HepG2 (cell line): ENCODE results near the gene PPP1R14D. TPM values are rescaled to one million over a fixed set of nuclear protein-coding genes. Genes with fewer than 3 reads are reported as not detected.

Experiments
- AKNA ChIP-seq: sonication (generic); formaldehyde crosslinking; IDR thresholded peaks from 2 replicates; pipeline ENCODE4 v1.4.0; 2020; ENCODE audit warnings: missing genetic modification reagents, borderline replicate concordance
- CHD2 ChIP-seq: IDR thresholded peaks from 2 replicates; pipeline ENCODE4 v1.6.1; 2011; ENCODE audit warnings: low read depth, low read length, improper control_type of control experiment
- KLF16 ChIP-seq, 2 experiments: sonication (generic) in 1 of 2; formaldehyde crosslinking in 1 of 2; IDR thresholded peaks; 2 replicates each; pipeline versions ENCODE4 v1.6.1 to v1.8.0; 2016 to 2023; ENCODE audit warnings: missing genetic modification reagents in 2 of 2, missing compliant biosample characterization in 1 of 2
- MIER3 ChIP-seq: IDR thresholded peaks from 2 replicates; pipeline ENCODE4 v1.6.1; 2016; ENCODE audit warnings: missing compliant biosample characterization, borderline replicate concordance
- NFKB2 ChIP-seq: sonication (generic); formaldehyde crosslinking; IDR thresholded peaks from 2 replicates; pipeline ENCODE4 v1.4.0; 2020; ENCODE audit warnings: missing genetic modification reagents, borderline replicate concordance
- RARA ChIP-seq: IDR thresholded peaks from 2 replicates; pipeline ENCODE4 v1.6.1; 2016; ENCODE audit warnings: missing genetic modification reagents, missing compliant biosample characterization
- RBM22 ChIP-seq: fragments of 200-400 bp; formaldehyde crosslinking; optimal IDR thresholded peaks from 2 replicates; pipeline ENCODE3; 2017; ENCODE audit warnings: mild to moderate bottlenecking, low read length, moderate library complexity
- SIN3B ChIP-seq: fragments of 150-350 bp; IDR thresholded peaks from 2 replicates; pipeline ENCODE4 v1.6.1; 2014; ENCODE audit warnings: low read length
- SMAD3 ChIP-seq: sonication (generic); formaldehyde crosslinking; IDR thresholded peaks from 2 replicates; pipeline ENCODE4 v1.4.0; 2020; ENCODE audit warnings: missing genetic modification reagents
- SMC3 ChIP-seq: IDR thresholded peaks from 2 replicates; pipeline ENCODE4 v1.6.1; 2011; ENCODE audit warnings: low read length, improper control_type of control experiment
- STAG1 ChIP-seq: sonication (generic); formaldehyde crosslinking; IDR thresholded peaks from 2 replicates; pipeline ENCODE4 v1.4.0; 2020; ENCODE audit warnings: missing genetic modification reagents
- ZBTB25 ChIP-seq: IDR thresholded peaks from 2 replicates; pipeline ENCODE4 v1.6.1; 2018; ENCODE audit warnings: missing genetic modification reagents
- ZBTB7A ChIP-seq: sonication (generic); formaldehyde crosslinking; IDR thresholded peaks from 2 replicates; pipeline ENCODE4 v1.8.0; 2022; ENCODE audit warnings: mild to moderate bottlenecking, missing genetic modification reagents
- ZFP62 ChIP-seq: sonication (generic); formaldehyde crosslinking; IDR thresholded peaks from 2 replicates; pipeline ENCODE4 v1.4.0; 2020; ENCODE audit warnings: missing genetic modification reagents
- ZNF10 ChIP-seq: sonication (generic); formaldehyde crosslinking; IDR thresholded peaks from 2 replicates; pipeline ENCODE4 v1.4.0; 2020; ENCODE audit warnings: mild to moderate bottlenecking, low read depth, missing genetic modification reagents, borderline replicate concordance
- ZNF263 ChIP-seq: sonication (generic); formaldehyde crosslinking; IDR thresholded peaks from 2 replicates; pipeline ENCODE4 v1.4.0; 2020; ENCODE audit warnings: missing genetic modification reagents
- ZNF569 ChIP-seq: sonication (generic); formaldehyde crosslinking; IDR thresholded peaks from 2 replicates; pipeline ENCODE4 v1.5.0; 2020; ENCODE audit warnings: mild to moderate bottlenecking, missing genetic modification reagents, moderate library complexity, borderline replicate concordance
- ZNF678 ChIP-seq: sonication (generic); formaldehyde crosslinking; IDR thresholded peaks from 2 replicates; pipeline ENCODE4 v1.4.0; 2020; ENCODE audit warnings: mild to moderate bottlenecking, missing genetic modification reagents
- ZNF691 ChIP-seq: sonication (generic); formaldehyde crosslinking; IDR thresholded peaks from 2 replicates; pipeline ENCODE4 v1.4.0; 2020; ENCODE audit warnings: missing genetic modification reagents, low read depth, mild to moderate bottlenecking, borderline replicate concordance
- ZNF704 ChIP-seq: sonication (generic); formaldehyde crosslinking; IDR thresholded peaks from 2 replicates; pipeline ENCODE4 v1.8.1; 2023; ENCODE audit warnings: mild to moderate bottlenecking, inconsistent platforms, moderate library complexity, missing genetic modification reagents, borderline replicate concordance
- ZNF883 ChIP-seq: sonication (generic); formaldehyde crosslinking; IDR thresholded peaks from 2 replicates; pipeline ENCODE4 v1.5.1; 2020; ENCODE audit warnings: mild to moderate bottlenecking, missing genetic modification reagents; ENCODE audit errors: not compliant biosample characterization
- ZSCAN9 ChIP-seq: IDR thresholded peaks from 2 replicates; pipeline ENCODE4 v1.6.1; 2016; ENCODE audit warnings: borderline replicate concordance
- polyA plus RNA-seq, 8 experiments: library from polyadenylated mRNA; depleted of rRNA in 3 of 8; stranded (reverse) in 7 of 8; unstranded in 1 of 8; fragments of >200 nt; fragmentation: Illumina TruSeq in 4 of 8; extraction: Trizol in 4 of 8; gene quantifications; 2 replicates each; pipeline versions ENCODE4 v1.2.1 to v1.2.3, GENCODE V29; 2011 to 2016; ENCODE audit warnings: low read depth in 4 of 8, missing spikeins in 1 of 8, mixed read lengths in 1 of 8; ENCODE audit not compliant: insufficient read depth in 1 of 8
- total RNA-seq, 5 experiments: library from RNA; depleted of rRNA; stranded (reverse); fragments of >200 nt; fragmentation: Illumina TruSeq; extraction: Trizol; gene quantifications; 2 replicates each; pipeline ENCODE4 v1.2.3, GENCODE V29; 2016; ENCODE audit warnings: low read depth in 1 of 5

PPP1R14D gene
- total and polyA plus RNA-seq, 2 of the 13 experiments (the other 11 are each of a cell fraction or from before 2014, with no cell fraction given), result 0.53 to 0.55 TPM

GRCh38 chr15:40782609-40783227, 45.8 kb downstream of the PPP1R14D start (continued):
- TF ChIP-seq ZNF691 (peak; percentile 41; the same call in 1 of the 2 replicates), SMC3 (peak; percentile 81), RARA (peak; percentile 34; the same call in 1 of the 2 replicates), ZFP62 (CRISPR knock-in tag) (no peak), CHD2 (no peak), STAG1 (peak; percentile 98), SIN3B (no peak), ZSCAN9 (CRISPR knock-in tag) (0 out of 2 replicates have a peak, but pooled peaks have one; percentile 43), ZBTB7A (CRISPR knock-in tag) (no peak), ZNF263 (peak; percentile 87), ZNF704 (CRISPR knock-in tag) (no peak), RBM22 (no peak), ZNF10 (CRISPR knock-in tag) (no peak), AKNA (CRISPR knock-in tag) (no peak), ZNF569 (no peak), MIER3 (CRISPR knock-in tag) (0 out of 2 replicates have a peak, but pooled peaks have one; percentile 42), ZNF678 (no peak), KLF16 (CRISPR knock-in tag; IDR thresholded peaks at IDR 0.05) (peak in 1 of 2 experiments; percentile 74; a peak in 1 of 4 replicates), ZNF883 (CRISPR knock-in tag) (no peak), SMAD3 (CRISPR knock-in tag) (peak; percentile 39; the same call in 1 of the 2 replicates), NFKB2 (CRISPR knock-in tag) (peak; percentile 32; the same call in 1 of the 2 replicates), ZBTB25 (CRISPR knock-in tag) (peak; percentile 67; the same call in 1 of the 2 replicates)
